Left ventricle myocardium superior (tissue), 1 donor: ENCODE results near the gene SIL1. TPM values are rescaled to one million over a fixed set of nuclear protein-coding genes. Genes with fewer than 3 reads are reported as not detected.
A peak's percentile ranks its signal among the peaks of the same experiment; 100 is the strongest.
"Not testable (repeated sequence)": the region's sequence is repeated elsewhere in the genome, so short reads cannot be mapped to it uniquely, and the experiment has no call there.

Experiments used
- ATAC-seq: fragments of 200-7000 bp; cut with Tn5 transposase; one replicate; pipeline ENCODE4 v1.9.1; 2020; ENCODE audit warnings: mild to moderate bottlenecking, moderate library complexity
- DNase-seq: peaks from one replicate; pipeline ENCODE4 v3.0.0-alpha.2; 2020
- intact Hi-C: fragments of 100-400 bp; cut with micrococcal nuclease; formaldehyde crosslinking; loops from one replicate; pipeline ENCODE4 v1.11.0; 2022
- total RNA-seq: library from RNA; stranded (reverse); fragmentation: NEBNext Ultra II Directional; extraction: Animal tissue kit (Norgen Biotek cat#: 25700); gene quantifications from one replicate; pipeline ENCODE4 v1.2.1, GENCODE V29; 2021
- donor health status: DM: no; HTN: yes; CAD: no; lungs with severe emphysema.

SIL1 gene
- total RNA-seq, 1 donor from 2014 or later, result 46.0 TPM

DNA sequence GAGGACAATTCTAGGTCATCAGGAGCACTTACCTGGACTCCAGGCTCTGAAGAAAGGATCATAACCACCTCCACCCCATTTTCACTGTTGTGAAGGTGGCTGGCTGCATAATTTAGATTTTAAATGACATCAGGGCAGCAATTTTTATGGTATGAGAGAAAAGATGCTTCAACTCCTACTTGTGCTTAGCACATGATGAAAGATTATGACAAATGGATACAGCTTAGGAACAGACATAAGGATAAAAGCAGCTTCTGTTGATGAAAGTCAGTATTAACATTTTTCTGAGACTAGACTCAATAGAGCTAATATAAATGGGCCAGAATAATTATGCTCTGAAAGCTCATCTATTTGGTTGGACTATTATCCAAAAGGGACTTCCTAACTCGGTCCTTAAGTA lies 72.2 kb downstream of the SIL1 start:
- ATAC-seq (no peak), DNase-seq (no peak)
- intact Hi-C loops, result no loop called here

DNA sequence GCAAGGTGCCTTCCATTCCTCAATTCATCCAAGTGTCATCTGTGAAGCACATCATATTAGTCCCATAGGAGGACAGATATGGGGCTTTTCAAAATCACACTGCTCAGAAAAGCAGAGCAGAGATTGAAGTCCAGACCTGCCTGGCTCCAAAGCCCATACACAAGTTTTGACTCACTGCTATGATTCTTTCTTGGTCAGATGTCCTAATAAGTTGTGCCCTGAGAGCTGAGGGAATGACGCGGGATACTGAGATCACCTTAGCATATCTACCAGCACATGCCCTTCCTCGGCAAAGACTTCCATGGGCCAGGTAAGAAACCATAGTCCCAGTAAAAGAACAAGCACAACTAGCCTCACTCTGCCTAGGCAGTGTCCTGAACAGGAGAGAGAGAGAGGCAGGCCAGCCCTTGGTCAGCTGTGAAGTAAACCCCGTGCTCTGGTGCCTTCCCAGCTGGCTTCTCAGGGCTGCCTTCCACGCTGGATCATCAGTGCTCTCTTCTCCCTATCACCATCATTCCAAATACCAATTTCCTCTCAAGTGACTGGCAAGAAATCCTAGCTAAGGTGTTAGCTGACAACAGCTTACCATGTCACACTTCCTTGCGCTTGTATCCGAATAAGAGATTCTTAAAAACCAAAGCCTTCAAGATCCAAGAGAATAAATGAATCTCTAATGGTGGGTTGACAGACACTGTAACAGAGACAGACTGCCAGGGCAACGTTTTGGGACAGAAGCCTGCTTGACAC lies 73.2 kb downstream of the SIL1 start:
- intact Hi-C loops, result no loop called here
- DNase-seq (no peak), ATAC-seq (peak; percentile 17)

GRCh38 chr5:139121120-139121519 lies 77.0 kb downstream of the SIL1 start:
- DNase-seq (no peak), ATAC-seq (peak; percentile 61)
- intact Hi-C loops, result no loop called here

GRCh38 chr5:139120521-139120920 lies 77.6 kb downstream of the SIL1 start:
- intact Hi-C loops, result no loop called here
- DNase-seq, result peak; percentile 39
- peak; percentile 86 for ATAC-seq

GRCh38 chr5:139118804-139119203 lies 79.4 kb downstream of the SIL1 start:
- DNase-seq (no peak), ATAC-seq (no peak)
- intact Hi-C loops, result no loop called here

DNA sequence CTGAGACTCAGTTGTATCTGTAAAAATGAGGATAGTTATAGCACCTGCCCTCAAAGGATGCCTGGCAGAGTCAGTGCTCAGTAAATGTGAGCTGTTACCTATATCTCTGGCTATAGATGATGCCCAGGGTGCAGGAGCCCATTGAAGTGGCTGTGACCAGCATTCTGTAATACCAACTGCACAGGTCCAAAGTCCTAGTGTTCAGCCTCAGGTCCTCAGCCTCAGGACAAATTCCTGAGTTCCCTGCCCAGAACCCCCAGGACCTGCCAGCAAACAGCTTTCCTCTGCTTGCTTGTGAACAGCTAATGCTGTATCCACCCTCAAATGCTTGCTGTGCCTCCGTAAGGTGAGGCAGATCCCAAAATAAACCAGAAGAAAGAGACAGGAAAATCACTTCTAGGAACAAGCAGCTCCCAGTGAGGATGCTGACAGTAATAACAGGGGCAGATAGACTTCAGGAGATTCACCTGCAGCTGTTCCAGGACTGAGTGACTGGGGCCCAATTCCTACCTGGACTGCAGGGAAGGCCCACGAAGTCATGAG lies 80.8 kb downstream of the SIL1 start:
- intact Hi-C loops, result no loop called here
- DNase-seq (no peak), ATAC-seq (no peak)

GRCh38 chr5:139116100-139116655 lies 82.0 kb downstream of the SIL1 start:
- intact Hi-C loops, result no loop called here
- DNase-seq (no peak), ATAC-seq (no peak)

DNA sequence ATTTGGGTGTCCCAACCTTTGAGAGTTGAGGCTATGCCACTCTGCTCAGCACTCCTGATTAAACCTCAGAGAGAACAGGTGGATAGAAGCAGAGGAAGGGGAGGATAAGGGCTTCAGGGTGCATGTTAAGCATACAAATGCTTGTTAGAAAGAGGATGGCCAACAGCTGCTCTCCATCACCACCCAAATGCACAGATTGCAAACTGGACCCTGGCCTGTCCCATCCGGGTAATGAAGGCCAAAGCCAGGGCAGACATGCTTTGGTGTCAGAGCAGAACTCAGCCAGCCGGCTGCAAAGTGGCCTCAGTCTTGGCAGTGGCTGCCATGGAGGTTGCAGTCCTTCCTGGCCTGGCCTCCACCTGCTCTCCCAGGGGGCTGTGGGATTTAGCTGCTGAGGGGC lies 84.3 kb downstream of the SIL1 start:
- intact Hi-C loops, result no loop called here
- DNase-seq (no peak), ATAC-seq (no peak)

- intact Hi-C loops, ATAC-seq, DNase-seq: not testable (repeated sequence)
Measured at GRCh38 chr5:139112362-139112761, 85.8 kb downstream of the SIL1 start.

DNA sequence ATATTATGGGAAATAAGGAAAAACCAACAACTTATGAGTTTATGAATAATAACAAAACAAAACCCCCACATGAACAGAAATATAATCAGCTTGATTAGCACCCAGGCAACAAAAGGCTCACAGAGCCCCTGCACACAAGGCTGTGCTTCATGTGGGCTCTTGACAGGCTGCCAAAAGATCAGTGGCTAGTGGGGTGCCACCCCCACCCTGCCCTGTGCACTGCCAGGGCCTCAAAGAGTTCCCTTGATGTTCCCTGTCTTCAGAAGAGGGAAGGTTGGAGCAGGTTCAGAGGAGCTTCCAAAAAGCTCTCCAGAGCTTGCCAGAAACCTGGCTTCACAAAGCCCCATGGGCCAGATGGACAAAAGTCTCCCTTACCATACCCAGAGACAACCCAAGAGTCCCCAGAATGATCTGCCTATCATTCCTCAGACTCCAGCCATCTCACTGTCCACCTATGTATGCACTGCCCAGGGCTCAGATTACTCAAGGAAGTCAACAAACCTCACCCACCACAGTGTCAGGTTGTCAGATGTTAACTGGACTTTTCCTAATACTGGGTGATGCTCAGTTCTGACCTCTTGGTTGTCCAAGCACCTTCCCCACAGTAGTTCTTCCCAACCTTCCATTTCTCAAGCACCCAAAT lies 87.5 kb downstream of the SIL1 start:
- ATAC-seq, result no peak
- intact Hi-C loops, result no loop called here
- no peak for DNase-seq

DNA sequence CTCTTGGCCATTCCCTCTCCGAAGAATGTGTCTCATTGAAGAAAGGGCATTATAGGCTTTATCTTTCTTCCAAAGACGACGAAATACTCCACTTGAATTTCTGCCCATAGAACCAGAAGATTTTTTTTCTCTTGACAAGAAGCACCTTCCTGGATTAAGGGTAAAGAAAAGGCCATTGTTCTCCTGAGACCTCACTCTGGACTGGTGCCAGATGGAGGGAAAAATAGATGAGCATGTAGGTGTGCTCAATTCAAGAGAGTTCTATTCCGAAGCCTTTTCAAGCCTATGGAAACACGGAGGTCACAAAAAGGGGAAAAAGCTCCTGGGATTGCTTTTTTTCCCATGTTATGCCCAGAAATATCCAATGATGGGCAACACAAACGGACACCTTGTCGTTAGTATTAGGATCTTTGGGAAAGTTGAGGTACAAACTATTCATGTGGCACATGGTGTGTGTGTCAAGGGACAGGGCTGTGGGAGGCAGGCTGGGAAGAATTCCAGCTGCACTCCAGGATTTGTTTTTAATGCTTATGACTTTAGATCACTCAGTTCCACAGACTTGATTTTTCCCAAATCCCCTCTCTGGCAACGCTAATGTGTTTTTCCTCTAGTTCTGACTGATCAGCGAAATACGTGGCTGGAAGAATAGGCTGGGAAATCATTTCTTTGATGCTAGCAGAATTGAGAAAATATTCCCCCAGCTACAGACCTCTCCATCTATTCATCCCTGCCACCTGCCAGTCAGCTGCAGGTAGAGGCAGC lies 89.9 kb downstream of the SIL1 start:
- intact Hi-C loops, result no loop called here
- DNase-seq, result no peak
- ATAC-seq, result peak; percentile 29

DNA sequence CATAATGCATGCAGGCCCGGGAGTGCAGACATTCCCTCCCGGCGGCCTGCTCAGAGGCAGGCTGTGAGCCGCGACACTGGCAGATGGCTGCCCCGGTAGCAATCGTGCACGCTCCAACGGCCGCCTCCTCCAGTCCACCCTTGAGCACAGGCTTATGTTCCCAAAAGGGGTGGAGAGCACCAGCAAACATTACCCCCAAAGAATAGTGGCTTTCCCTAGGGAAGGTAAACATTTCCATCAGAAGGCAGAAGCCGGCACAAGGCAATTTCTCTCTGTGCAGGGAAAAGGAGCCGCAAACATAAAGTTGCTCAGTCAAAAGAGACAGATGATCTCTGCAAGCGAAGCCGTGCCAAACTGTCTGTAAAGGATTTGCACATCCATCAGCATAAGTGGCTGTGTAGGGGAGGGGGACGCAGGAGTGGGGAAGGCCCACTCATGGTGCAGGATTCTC lies 92.5 kb downstream of the SIL1 start:
- ATAC-seq (peak; percentile 39), DNase-seq (no peak)
- intact Hi-C loops, result no loop called here

DNA sequence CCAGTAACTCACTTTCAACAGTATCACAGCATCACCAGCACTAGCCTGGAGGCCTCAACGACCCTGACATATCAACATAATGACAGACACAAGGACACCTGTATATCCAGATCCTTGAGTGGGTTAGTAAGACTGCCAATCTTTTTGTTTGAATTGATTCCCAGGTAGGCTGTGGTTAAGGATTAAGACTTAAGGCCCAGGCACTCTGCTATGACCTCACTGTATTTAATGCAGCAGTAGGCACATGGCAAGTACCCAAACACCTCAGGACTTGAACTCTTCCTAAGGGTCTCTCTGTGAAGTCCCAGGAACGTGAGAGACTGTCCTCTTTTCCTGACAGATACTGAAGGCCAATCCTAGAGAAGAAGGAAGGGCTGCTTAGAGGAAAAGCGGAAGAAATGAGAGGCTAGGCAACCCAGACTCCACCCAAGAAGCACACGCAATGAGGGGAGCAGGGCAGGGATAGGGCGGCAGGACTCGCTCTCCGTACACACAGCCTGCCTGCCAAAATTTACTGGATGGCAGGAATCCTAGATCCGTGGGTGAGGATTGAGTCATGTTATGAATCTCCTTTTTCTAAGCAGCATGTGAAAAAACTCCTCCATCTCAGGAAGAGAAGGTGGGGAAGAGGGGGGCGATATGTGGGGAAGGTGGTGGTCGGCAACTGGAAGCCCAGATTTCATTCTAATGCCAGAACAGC lies 93.4 kb downstream of the SIL1 start:
- intact Hi-C loops, result no loop called here

DNA sequence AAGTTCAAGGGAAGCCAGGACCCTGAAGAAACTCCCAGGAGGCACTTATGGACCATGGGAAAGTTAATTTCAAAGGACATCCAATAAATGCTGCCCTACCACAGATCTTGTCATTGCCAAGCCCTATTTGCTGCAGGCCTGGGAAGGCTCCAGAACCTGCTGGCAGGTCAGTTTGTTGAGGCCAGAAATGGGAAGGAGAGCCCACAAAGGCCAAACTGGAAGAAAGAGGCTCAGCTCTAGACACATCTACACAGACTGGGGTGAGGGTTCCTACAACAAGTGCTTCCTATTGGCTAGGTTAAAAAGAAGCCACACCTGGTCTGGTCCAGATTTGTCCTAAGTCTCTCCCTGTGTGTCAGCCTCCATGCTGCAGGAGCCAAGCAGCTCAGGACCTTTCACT lies 94.4 kb downstream of the SIL1 start:
- ATAC-seq, result no peak
- DNase-seq, result no peak
- intact Hi-C loops, result no loop called here

More for the DNA sequence above, 93.4 kb downstream of the SIL1 start:
- DNase-seq (peak; percentile 67), ATAC-seq (peak; percentile 92)

DNA sequence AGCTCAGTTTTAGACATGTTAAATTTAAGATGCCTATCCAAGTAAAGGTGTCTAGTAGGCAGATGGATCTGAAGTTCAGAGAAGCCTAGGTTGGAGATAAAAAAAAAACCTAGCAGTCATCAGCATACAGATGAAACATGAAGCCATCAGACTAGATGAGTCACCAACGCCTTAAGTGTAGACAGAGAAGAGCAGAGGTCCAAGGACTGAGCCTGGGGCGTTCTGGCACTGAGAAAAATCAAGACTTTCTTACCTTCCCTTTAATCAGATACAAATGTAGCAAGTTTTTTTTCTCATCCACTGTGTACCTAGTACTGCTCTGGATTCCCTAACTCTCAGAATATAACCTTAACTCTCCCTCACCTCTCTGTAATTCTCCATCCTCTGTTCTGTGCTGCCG lies 97.3 kb downstream of the SIL1 start:
- no peak for ATAC-seq
- DNase-seq, result no peak
- intact Hi-C loops, result no loop called here

DNA sequence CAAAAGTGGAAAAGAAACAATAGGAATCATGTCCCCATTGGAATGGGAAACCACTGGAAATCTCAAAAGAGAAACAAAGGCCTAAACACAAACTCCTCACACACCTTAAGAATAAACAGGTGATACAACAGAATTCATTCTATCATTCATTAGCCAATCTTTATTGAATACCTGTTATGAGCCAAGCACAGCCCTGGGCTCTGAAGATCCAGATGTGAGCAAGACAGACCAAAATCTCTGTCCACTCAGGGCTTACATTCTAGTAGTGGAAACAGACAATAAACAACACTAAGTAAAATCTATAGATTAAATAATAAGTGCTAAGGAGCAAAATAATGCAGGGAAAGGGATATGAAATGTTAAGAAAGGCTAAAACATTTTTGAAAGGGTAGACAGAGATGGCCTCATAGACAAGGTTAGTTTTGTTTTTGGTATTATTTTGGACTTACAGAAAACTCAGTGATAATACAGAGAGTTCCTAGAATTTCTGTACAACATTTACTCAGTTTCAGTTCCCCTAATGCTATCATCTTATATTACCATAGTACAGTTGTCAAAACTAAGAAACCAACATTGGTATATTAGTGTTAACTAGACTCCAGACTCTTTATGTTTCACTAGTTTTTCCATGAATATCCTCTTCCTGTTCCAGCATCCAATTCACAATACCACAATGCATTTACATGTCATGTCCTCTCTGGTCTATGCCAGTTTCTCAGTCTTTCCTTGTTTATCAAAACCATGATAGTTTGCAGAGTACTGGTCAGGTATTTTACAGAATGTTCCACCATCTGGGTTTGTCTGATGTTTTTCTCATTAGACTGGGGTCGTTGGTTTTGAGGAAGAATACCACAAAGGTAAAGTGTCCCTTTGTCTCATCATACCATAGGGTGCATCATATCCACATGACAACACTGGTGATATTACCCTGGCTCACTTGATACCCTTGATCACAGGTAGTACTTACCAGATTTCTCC lies 103.7 kb downstream of the SIL1 start:
- ATAC-seq (no peak), DNase-seq (no peak)
- intact Hi-C loops, result loop anchor here (10.0 kb wide), 1 partner anchor 160 kb away; no protein-coding TSS in a partner anchor

GRCh38 chr5:139092741-139093343 lies 105.3 kb downstream of the SIL1 start:
- DNase-seq (no peak), ATAC-seq (no peak)
- intact Hi-C loops, result loop anchor here (10.0 kb wide), 1 partner anchor 162 kb away; no protein-coding TSS in a partner anchor
